DOHH2 (cell line): ENCODE data around the gene ENDOG.

Source experiments
- EZH2phosphoT487 ChIP-seq: fragments of 200-600 bp; sonication (generic); IDR thresholded peaks from 2 replicates; pipeline ENCODE4 v1.6.1; 2017; ENCODE audit warnings: borderline replicate concordance, mild to moderate bottlenecking, antibody characterized with exemption, low read length, moderate library complexity, mixed read lengths
- TF ChIP-seq, protein P1 (sequence below): fragments of 200-600 bp; sonication (generic); IDR thresholded peaks from one replicate; pipeline ENCODE4 v1.5.1; 2014; ENCODE audit warnings: antibody characterized with exemption, mild to moderate bottlenecking, low read depth, low read length; ENCODE audit not compliant: poor library complexity, severe bottlenecking

DNA sequence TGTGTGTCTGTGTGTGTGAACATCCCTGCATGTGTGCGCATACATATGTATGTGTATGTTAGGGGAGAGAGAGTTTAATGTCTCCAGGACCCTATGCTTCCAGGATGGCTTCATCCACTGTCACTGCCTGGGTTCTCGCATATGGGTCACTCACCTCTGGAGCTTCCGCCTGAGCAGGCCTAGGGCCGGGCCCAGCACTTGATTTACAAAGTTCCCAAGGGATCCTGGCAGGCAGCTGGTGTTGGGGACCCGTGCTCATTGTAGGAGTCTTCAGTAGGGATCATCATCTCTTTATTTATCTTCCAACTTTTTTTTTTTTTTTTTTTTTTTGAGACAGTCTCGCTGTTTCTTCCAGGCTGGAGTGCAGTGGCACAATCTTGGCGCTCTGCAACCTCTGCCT lies 18.2 kb upstream of the ENDOG start:
- TF ChIP-seq, protein P1, sequence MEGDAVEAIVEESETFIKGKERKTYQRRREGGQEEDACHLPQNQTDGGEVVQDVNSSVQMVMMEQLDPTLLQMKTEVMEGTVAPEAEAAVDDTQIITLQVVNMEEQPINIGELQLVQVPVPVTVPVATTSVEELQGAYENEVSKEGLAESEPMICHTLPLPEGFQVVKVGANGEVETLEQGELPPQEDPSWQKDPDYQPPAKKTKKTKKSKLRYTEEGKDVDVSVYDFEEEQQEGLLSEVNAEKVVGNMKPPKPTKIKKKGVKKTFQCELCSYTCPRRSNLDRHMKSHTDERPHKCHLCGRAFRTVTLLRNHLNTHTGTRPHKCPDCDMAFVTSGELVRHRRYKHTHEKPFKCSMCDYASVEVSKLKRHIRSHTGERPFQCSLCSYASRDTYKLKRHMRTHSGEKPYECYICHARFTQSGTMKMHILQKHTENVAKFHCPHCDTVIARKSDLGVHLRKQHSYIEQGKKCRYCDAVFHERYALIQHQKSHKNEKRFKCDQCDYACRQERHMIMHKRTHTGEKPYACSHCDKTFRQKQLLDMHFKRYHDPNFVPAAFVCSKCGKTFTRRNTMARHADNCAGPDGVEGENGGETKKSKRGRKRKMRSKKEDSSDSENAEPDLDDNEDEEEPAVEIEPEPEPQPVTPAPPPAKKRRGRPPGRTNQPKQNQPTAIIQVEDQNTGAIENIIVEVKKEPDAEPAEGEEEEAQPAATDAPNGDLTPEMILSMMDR: no peak
- no peak for TF ChIP-seq EZH2phosphoT487
